Activated CD8-positive, alpha-beta memory T cell treated with anti-CD3 and anti-CD28 coated beads, Interleukin-2, amount 50 U/mL, for 24 hours (primary cell): ENCODE measurements around the gene SNCAIP.
"Not testable (repeated sequence)": the region's sequence is repeated elsewhere in the genome, so short reads cannot be mapped to it uniquely, and the experiment has no call there.

Source experiments
- DNase-seq: peaks from one replicate; pipeline ENCODE4 v3.0.0-alpha.2; 2020; ENCODE audit errors: extremely low read depth

Gene SNCAIP

DNA sequence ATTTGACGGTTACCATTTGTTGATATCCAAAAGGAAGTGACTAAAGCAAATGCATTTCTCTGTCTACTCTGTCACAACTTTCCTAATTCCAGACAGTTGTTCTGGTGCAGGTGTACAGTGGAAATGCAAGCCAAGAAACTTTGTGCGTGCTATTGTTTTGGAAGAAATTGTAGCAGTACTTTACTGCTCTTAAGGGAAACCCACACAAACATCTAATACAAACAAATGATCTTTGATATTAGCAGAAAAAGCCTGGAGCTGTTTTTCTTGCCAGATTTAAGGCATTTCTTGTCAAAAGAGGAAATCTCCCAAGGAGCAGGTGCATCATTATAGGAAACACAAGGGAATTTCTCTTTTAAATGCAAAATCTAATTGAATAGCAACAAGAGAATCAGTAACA, 2.0 kb downstream of the SNCAIP start:
- DNase-seq: no peak

DNA sequence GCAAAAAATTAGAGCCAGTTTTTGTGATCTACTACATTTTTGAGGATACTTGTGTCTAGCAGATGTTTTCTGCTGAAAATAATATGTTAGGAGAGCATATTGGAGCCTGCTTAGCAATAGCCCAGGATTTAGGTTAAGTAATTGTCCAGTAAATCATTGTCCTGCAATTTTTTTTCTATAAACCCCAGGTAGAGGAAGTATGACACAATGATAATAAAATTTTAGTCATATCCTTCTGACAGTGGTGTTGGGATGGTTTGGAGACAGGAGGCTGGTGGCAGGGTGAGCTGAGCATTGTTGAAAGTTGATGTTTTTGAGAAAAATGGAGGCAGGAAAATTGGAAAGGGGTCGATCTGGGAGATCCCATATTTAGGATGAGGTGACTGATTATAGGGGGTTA, 3.5 kb downstream of the SNCAIP start:
- DNase-seq: no peak

DNA sequence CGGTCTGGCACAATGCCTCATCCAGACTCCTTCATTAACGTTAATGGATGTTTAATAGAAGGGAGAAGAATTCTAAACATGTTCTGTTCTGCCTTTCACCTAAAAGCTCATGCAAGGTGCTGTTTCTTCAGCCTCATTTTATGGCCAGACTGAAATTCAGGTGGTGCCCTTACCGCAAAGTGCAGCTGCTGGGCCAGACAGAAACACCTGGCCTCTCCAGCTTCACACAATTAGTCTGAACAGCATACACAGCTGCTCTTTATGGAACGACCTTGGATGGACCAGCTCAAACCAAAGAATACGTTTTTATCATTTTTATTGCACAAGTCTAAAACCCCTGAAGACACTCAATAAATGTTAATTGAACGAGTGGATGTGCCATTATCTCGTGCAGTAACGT, 4.6 kb downstream of the SNCAIP start:
- DNase-seq: no peak

DNA sequence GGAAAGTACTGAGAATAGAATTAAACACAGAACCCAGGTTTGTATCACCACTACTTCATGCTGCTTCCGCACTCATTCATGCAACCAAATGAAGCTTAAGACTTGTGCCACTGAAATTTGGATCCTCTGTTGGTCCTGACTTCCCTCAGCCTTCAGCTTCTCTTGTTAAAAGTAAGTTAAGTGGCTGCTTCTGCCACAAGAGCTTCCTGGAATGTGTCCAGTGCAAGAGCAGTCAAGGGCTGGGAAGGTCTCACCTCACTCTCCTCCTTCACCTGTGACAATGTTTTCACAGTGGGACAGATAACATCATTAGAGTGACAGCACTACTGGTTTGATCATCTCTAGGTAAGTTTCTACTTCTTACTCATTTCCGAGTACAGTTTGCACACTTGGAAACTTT, 7.9 kb downstream of the SNCAIP start:
- no peak for DNase-seq

DNA sequence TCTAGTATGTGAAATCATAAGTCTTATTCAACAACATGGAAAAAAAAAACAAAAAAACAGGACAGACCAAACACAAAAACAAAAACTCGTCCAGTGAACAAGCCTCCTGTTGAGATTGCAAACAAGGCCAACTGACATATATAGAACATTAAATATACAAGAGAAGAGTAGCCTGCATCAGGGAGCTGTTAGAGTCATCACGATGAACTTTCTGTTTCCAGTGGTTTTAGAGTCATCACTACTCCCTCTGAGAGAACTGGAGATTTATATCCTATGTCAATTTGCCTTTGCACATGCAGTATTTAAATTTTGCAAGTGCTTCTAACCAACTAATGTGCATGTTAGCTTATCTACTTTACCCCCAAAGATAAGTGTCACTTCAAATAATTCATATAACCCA, 9.9 kb downstream of the SNCAIP start:
- DNase-seq: no peak

DNA sequence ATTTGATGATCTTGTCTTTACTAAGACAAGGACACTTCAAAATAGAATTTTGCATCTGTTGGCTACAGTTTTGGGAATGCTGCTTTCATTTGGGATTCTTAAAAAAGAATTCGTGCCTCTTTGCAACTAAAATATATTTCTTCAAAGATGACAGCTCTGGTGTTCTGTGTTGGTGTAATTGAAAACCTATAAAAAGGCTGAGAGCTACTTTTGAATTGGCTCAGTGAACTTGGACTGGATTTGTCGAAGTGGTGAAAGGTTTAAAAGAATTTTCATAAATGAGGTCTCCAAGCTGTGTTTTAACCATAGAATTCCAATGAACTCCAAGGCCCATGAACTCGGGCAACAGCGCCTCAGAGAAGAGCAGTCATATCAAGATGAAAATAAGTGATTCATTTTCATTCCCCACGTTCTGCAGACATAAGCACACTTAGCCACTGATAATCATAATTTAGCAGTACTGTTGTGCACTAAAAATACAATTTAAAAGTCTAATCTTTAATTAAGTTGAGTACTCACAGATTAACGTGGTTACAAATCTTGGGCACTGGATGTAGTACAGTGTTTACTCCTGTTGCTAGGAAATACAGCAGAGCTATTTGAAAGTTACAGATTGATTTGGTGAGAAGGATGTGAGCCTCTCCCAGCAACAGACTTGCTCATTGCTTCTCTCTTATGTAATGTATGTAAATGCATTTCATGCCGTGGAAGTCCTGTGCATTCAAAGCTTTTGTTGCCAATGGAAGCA, 10.9 kb downstream of the SNCAIP start:
- no peak for DNase-seq

DNA sequence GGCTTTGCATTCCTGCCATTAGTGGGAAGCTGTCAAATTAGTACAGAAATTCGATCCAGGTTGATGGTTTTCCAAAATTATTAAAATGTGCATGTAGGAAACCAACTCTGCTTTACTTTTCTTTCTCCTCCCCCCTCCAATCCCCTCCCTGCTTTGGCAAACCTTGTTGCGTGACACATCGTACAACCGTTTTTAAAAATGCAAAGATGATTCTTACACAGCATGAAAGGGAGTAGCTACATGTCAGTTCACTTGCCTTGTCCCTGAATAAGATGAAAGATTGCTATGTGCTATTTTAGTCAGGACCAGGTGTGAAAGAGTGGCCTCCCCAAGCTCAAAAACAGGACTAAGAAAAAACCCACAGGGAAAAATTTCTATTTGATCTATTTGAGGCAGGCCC, 11.7 kb downstream of the SNCAIP start:
- DNase-seq: no peak

DNA sequence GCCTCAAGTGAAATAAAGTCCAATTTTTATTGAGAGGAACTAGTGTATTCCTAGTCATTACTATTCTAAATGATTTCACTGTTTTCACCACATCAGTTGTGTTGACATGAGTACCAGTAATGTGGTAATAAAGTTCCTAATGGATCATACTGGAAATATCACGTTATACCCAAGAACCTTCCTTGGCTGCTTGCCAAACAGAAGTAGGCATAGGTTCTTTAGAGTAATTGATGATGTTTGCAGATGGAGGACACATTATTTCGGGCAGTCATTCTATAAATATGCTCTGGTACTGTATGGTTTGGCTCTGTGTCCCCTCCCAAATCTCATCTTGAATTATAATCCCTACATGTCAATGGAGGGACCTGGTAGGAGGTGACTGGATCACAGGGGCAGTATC, 15.1 kb downstream of the SNCAIP start:
- no peak for DNase-seq

DNA sequence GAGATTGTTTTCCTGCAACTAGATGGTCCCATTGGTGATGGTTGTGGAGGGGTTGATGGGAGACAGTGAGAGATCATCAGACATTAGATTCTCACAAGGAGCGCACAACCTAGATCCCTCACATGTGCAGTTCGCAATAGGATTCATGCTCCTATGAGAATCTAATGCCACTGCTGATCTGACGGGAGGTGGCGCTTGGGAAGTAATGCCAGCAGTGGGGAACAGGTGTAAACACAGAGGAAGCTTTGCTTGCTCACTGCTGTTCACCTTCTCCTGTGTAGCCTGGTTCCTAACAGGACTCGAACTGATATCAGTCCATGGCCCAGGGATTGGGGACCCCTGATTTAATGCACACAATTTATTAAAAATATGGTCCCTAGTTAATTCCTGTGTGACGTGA, 18.8 kb downstream of the SNCAIP start:
- no peak for DNase-seq

DNA sequence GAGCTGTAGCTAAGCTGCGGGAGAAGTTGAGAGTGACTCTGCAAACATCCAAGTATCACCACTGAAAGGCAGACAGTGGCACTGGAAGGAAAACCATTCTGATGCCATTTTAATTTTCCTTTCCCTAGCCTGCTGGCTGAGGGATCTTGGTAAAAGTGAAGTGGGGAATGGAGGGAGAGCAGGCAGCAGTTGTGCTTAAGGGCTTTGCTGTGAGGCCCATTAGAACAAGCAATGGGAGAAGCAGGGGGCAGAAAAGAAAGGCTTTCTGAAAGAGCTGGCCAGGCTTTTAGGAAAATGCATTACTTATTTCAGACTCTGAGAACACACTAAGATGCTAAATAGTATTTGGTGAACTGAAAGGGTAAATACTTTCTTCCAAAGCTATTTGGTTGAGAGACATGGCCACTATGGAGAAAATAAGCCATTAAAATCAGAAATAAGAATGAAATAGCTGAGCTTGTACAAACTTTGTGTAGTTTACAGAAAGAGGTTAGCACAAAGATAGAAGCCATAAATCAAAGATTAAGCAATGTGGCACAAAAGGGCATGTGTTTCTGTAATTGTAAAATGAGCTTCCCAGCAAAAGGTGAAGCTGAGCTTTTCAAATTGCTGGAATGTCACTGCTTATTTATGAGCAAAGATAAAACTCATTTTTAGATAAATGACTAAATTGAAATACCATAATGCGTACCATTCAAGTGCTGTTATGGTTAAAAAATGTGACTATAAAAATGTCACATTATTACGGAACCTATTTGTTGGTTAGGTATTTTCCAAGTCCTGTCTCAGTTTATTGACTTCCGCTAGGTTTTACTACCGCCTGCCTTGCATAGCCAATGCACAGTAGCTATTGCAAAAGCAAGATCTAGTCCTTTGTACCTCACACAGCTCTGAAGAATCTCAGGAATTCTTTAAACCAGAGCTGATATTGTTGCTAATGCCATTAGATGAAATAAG, 20.8 kb downstream of the SNCAIP start:
- no peak for DNase-seq

DNA sequence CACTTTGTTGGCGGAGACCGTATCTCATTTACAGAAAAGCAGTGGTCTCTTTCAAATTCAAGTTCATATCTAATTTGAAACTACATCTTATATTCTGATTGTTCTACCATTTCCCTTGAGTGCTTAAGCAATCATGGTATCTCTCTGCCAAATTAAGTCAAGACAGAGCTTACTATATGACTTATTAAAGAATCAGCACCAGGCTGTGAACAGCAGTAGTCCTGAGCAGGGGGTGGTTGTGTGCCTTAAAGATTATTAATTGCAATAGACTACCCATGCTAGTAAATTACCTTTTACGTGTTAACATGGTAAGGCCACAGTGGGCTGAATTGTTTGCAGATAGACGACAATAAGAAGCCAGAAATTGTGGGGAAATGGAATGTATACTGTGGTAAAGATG, 21.5 kb downstream of the SNCAIP start:
- DNase-seq: no peak

DNA sequence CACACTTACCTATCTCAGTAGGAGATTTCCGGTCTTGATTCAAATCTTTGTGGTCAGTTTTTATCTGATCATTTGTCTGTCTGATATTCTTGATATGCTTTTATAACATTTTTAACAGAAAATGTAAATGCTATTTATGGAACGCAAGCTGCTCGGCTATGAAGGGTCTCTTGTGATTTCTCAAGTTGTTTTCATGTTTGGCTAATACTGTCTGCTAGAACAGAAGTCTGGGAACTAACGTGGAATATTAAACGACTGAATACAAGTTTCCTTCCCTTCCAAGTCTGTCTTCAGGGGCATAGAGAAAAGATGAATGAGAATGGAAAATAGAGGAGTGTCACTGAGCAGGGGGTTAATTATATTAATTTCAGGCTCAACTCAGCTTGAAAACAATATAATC, 27.6 kb downstream of the SNCAIP start:
- DNase-seq: no peak

DNA sequence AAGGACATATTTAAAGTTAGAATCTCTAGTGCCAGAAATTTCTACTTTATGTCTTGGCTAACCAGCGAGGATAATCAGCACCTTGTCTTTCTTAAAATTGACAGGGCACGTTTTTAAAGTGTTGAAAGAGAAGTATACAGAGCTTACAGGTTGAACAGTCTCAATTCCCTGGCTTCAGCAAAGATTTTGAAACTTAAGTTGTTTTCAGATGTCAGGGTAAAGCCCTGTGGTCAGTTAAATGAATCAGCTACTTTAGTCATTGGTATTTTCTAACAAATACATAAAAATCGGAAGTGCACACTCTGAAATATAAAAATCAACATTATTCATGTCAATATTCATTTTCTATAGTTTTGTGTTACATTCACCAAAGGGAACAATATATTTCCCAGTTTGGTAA, 29.1 kb downstream of the SNCAIP start:
- no peak for DNase-seq

DNA sequence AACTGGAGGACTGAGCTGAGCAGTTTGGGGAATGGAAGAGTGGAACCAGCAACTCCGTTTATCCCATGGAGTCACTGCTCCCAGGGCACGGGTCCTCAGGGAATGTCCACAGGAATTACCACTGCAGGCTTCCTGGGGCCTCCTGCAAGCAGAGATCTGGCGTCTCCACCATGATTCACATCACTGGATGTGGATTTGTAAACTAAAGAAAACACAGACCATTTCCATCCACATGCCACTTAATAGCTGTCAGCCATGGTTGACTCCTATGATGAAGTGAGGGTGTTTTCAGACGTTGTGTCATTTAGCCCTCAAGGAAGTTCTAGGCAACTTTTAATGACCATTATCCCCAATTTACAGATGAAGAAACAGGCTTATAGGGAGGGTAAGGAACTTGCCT, 30.2 kb downstream of the SNCAIP start:
- DNase-seq: no peak

DNA sequence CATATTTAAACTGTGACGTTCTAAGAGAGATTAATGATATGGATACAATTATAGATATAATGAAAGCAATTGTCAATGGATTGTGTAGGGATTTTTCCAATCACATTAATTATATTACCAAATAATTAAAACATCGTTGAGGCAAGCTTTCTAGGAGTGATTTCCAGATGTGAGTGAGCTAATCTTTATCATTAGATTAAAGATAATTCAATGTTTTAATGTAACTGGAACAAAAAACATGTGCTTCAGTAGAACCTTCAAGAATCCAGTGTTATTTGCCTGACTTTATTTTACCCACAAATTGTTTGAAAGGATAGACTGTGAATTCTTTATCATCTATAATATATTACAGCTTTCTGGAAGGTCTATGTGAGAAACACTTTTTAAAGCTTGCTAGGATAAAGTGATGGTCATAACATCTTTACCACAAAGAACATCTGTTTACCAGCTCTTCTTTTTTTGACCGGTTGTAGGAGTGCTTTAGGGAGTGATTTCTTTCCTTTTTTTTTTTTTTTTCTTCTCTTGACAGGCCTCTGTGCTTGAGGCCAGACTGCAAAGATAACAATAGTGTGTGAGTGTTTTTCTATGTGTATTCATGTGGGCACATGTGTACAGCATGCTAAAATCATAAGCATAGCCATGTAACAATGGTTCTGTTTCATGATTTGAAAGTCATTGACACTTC, 35.0 kb downstream of the SNCAIP start:
- no peak for DNase-seq

DNA sequence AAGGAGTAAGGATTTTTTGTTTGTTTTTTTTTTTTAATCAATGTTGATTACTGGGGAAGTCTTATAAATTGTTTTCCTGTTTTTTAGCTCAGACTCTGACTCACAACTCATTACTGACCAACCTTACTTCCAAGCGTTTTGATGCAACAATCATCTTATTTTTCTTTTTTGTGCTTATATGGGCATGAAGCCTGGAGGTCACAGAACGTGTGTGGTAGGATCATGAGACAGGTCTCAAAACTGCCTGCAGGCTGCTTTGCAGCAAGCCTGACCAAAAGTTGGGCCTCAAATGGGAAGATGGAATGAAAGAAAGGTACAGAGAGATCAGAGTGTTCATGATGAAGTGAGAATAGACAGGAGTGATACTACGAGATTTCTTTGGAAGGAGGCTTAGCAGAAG, 38.5 kb downstream of the SNCAIP start:
- DNase-seq: no peak

DNA sequence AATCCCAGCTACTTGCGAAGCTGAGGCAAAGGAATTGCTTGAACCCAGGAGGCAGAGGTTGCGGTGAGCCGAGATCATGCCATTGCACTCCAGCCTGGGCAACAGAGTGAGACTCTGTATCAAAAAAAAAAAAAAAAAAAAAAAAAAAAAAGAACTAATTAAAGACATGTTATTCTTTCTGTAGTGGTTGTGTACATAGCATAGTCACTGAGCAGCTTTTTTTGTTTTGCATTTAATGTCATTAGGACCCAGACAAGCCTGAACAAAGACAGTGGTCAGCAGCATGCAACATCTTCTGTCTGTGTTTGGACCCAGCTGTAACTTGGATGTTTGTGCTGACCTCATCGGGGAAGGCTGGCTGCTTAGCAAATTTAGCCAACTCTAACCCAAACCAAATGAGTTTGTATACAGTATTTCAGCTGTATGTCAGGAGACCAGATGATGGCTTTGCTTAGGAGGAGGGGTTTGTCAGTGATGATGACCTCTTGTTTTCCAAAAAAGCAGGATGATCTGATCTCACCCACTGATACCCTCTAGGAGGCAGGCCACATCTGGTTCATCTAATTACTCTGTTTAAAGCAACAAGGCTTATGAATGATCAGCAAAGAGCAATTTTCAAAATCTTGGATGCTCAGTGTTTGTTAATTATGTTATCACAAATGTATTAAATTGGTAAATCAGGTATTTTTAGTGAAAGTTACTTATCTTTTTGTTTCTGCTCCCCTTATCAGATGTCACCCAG, 39.5 kb downstream of the SNCAIP start:
- DNase-seq: no peak

DNA sequence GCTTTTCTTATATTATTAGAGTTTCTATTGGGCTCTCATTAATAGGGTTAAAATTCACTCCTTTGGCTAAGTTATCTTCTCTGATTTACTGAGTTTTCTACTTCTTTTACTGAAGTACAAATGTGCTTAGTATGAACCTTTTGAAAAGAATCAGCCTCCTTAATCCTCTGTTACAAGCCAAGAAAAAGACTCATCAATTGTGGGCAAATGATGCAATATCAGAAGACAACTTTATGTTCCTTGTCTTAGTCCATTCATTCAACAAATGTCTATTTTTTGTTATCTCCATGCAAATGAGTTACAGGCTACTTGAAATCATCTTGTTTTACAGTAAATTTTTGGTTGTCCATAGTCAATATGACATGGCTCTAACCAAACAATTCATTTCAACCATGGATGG, 40.3 kb downstream of the SNCAIP start:
- no peak for DNase-seq

DNA sequence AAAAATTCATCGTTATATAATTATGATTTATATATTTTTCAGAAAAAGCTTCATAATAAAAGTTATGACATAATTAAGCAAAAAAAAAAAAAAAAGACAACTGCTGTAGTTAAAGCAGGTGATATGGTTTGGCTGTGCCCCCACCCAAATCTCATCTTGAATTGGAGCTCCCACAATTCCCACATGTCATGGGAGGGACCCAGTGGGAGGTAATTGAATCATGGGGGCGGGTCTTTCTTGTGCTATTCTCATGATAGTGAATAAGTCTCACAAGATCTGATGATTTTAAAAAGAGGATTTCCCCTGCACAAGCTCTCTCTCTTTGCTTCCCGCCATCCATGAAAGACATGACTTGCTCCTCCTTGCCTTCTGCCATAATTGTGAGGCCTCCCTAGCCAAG, 41.3 kb downstream of the SNCAIP start:
- not testable (repeated sequence) for DNase-seq

DNA sequence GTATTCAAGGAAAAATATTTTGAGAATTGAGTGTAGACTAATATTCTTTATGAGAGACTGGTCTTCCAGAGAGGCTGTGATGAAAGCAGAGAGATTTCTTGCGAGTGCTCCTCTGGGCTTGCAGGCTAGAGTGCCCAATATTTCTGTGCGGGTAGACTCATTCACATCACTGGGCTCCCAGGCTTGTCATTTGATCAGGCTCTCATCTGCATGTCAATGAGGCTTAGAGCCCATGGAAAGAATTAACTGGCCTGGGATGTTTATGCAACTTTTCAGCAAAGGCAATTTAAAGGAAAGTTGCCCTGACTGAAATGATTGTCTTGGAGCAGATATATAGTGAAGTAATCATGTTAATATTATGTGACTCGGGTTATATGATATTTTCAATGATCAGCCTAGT, 42.3 kb downstream of the SNCAIP start:
- no peak for DNase-seq

DNA sequence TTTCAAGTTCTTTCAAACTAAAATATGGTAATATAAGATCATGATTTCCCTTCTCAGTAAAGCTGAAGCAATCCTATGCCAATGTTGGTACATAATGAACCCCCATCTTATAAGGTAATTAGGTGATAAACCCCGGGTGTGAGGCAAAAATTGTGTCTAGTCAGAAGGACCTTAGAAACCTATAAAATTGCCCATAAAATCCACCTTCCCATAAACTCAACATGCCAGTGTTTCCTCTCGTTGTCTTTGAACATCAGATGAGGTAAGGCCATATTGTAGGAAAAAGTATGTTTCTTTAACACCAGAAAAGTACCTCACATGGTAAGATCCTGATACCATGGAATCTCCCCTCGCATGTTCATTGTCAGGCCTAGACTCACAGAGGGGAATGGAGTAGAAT, 43.3 kb downstream of the SNCAIP start:
- no peak for DNase-seq

DNA sequence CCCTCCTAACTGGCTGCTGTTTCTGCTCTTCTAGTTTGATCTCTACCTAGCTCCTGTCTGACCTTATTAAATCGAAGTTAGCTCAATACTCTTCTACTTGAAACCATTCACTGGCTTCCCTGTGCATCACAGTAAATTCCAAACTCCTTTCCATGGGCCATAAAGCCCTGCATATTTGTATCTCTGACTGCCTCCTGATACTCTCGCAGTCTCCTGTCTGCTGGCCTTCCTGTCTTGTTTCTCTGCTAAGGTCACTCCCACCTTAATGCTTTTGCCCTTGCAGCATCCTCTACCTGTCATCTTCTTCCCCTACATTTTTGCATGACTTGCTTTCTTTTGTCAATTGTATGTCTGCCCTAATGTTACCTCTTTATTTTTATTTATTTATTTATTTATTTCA, 44.8 kb downstream of the SNCAIP start:
- DNase-seq: no peak
